ENCODE results near the gene LPAR1.

The LPAR1 gene

DNA sequence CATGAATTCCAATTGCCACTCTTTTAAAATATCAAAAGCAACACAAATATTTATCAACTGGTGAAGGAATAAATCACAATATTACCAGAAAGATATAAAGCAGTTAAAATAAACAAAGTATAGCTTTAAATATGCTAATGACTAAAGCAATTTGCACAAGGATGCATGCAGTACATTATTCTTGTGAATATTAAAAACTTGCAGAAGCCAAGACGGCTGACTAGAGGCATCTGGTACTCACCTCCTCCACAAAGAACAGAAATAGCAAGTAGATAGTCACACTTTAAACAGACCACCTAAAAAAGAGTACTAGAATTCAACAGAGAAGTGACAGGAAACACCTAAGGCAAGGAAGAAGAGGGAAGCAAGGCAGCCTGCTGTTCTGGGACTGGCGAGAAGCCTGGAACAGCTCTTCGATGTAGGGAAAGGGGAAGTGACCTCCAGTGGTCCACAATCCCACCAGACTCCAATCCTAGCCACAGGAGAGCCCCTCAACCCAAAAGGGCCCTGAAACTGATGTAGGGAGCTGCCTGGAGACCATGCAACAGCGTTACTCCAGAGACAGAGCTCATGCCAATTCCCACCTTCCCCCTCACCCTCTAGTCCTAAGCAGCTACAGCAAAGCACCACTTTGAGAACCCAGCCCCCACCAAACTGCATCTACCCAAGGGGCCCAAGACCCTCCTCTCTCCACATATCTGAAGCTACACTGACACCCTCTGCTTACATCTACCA is 86.3 kb downstream of the LPAR1 start:
- peak in 1 of 2 donors; percentile 29 for DNase-seq

GRCh38 chr9:110950041-110950645 is 88.1 kb downstream of the LPAR1 start:
- no peak for DNase-seq

- DNase-seq: no peak
These were observed 89.2 kb downstream of the LPAR1 start for GRCh38 chr9:110949081-110949480.

GRCh38 chr9:110947491-110948044 is 90.7 kb downstream of the LPAR1 start:
- DNase-seq: no peak

DNA sequence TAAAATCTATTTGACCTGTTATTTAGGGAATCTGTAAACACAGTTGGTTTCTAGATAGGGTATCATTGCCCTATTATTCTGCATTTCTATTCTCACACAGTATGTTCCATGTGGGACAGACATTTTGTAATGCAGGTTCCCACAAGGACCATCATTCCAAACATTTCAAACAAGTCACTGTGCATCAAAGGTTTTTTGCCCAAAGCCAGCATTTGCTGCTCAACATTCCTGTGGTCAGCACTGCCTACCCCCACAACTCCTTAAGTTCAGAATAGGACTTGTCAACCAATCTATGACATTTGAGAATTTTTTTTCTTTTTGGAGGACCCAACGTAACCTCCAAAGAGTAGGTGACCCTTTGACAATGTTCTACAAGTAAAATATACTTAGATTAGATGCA is 95.7 kb downstream of the LPAR1 start:
- no peak for DNase-seq

DNA sequence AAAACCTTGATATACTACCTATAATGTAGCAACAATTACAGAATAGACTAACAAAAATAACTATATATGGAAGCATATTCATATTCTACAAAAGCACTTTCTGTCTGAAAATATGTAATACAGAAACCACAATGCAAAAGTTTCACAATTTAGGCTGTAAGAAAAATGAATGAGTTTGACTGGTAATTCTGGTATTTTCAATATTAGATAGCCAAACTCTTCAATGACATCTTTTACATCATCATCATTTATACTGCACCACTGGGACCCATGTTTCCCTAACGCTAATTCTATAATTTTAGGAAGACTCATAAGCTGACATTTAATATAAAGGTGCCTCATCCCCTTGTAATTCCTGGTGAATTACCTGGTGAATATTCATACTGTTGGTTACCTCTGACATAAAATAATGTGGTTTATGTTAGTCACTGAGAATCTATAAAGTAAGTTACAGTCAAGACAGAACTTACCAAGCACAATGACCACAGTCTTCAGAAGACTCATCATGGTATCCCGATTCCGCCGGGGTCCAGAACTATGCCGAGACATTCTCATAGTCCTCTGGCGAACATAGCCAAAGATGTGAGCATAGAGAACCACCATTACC is 97.2 kb downstream of the LPAR1 start:
- no peak for DNase-seq

DNA sequence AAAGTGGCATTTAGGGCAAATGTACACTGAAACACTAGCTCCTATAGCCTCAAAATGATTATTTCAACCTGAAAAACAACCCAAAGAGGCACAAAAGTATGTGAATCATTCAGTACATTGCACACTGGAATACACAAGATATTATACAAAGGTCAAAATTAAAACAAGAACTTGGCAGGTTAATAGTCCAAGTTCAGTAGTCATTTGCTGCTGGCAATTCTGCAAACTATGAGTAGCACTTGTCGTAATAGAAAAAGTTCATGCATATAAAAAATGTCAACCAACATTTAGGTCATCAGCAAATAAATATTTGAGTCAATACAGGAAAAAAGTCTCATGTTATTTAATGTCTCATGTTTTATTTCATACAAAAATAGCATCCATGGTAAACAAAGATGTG is 98.7 kb downstream of the LPAR1 start:
- DNase-seq: no peak

GRCh38 chr9:110939047-110939446 is 99.2 kb downstream of the LPAR1 start:
- DNase-seq: peak in 1 of 2 donors; percentile 38

- DNase-seq: no peak
These were observed 100.0 kb downstream of the LPAR1 start for GRCh38 chr9:110938242-110938641.

DNA sequence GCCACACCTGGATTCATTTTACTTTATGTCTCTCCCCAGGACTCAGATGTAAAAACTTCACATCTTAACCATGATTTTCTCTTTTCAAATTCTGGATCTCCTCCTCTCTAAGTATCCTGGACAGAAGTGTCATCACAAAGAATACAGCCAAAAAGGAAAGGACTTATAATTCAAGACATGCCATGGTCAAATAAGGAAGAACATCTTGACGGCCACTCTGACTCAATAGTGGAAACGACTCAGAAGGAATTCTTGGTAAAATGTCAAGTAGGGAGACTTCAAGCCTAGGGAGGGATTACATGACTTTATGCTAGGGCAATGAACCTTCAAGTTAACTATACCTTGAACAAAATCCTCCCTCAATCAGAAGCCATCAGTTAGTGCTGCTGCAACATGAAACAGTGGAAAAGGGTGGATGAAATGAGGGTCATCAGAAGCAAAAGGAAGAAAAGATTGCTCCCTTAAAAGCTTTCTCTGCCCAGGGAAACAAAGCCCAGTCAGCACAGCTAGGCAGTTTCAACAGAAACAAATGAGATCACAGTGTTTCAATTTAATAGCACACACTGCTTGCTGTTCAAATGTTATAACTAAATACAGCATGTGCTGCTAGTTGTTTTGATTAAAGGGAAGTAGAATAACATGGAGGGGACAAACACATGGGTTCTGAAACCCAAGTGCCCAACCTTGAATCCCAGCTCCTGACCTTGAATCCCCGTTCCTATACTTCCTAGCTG is 101.4 kb downstream of the LPAR1 start:
- DNase-seq: no peak

DNA sequence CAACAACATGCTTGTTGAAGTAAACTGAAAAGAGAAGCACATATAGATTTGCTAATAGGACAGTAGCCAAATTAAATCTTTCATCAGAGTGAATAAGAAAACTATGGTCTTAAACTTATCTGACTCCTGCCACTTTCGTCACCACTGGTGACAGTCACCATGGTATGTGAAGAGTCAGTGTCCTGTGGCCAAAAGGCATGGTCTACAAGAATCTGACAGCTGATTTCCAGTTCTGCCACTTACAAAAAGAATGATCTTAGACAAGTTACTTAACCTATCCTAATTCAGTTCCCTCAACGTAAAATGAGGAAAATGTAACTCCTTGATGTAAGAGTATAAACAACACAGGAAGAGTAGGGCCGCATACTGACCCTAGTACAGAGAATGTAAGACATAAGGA is 102.0 kb downstream of the LPAR1 start:
- DNase-seq: no peak

DNA sequence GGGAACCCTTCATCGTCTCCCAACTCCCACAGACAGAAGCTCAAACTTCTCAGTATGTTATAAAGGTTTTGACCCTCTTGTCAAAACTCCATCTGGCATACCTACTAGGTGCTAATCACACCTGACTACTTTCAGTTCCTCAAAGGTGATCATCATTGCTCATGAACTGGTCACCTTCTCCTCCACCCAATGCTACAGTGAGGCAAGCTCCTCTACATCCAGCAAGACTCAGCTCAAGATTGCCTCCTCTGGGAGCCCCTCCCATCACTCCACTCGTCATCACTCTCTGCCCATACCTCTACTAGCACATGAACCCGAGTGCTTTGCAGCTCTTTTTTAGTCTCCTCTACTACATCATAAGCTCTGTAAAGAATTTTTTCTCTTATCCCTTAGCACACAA is 102.4 kb downstream of the LPAR1 start:
- DNase-seq: no peak

- DNase-seq: peak in 1 of 2 donors; percentile 50
These were observed 104.8 kb downstream of the LPAR1 start for GRCh38 chr9:110933350-110934001.

DNA sequence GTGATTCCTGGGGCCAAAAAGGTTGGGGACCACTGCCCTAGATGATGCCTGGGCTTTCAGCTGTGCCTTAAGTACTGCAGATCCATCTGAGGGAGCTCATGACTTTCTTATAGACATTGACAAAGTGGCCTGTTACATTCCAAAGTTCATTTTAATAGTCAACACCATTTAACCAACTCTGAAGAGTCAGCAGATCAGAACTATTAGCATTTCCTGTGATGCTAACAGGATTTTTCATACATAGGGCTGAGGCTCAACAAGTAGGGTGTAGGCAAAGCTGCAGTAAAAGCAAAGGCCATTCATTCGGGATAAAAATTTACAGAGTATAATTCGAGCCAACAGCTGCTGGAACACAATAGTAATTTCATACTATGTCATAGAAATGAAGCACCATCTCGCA is 105.4 kb downstream of the LPAR1 start:
- DNase-seq: no peak

GRCh38 chr9:110928599-110928998 is 109.7 kb downstream of the LPAR1 start:
- DNase-seq: no peak

DNA sequence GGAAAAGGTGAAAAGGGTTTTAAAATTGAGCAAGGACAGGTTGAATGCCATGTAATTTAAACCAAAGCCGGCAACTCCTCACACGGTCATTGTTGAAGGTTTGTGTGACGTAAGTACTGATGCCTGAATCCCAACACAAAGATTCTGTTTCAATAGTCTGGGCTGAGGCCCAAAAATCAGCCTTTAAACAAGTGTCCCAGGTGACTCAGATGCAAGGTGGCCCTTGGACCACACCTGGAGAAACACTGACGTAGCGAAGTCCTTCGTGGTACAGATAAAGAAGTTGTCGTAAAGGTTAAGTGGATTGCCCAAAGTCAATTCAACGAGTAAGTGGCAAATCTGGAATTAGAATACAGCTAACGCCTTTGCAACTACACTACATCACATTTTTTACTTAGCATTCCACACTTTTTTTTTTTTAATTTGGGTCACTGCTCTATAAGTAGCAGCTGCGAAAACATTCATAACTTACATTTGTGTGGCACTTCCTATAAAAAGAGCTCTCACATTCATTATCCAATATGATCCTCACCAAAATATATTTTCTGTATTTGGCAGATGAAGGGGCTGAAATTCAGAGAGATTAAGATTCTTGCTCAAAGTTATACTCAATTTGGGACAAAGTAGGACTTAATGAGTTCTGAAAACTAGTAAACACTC is 111.3 kb downstream of the LPAR1 start:
- no peak for DNase-seq

DNA sequence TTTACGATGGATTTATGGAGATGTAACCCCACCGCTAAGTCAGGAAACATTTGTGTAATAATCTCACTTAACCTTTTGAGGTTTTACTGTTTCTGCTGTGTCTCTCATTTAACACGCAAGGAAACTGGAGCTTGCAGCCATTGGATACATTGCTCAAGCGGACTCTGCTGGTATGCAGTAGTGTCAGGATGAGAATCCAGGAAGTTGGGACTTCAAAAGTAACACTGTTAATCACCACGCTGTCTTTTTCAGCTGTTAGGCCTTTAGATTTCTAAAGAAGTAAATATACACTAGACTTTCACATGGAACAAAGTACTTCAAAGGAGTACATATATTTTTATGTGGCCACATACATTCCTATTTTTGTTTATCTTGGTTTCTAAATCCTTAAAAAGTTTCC is 114.7 kb downstream of the LPAR1 start:
- no peak for DNase-seq

DNA sequence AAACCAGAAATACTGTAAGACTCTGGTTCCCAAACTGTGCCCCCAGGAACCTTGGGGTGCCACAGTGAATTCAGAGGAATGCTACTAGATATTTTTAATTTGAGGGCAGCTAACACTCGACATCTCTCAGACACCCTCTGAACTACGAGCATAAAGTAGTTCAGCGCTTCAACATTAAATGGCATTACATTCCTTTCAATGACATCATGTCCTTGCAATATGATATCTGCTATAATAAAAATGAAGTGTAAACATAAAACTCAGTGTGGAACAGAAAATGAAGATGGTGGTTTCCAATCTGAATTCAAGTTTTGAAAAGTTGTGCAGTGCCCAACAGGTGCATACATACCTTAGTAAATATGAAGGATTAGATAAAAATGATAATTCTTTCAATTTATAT is 116.1 kb downstream of the LPAR1 start:
- DNase-seq: no peak

GRCh38 chr9:110921705-110922104 is 116.6 kb downstream of the LPAR1 start:
- no peak for DNase-seq

- peak; percentile 4 to 89 for DNase-seq
These were observed 118.7 kb downstream of the LPAR1 start for GRCh38 chr9:110919609-110920008.

- no peak for DNase-seq
These were observed 119.2 kb downstream of the LPAR1 start for GRCh38 chr9:110919050-110919435.

DNA sequence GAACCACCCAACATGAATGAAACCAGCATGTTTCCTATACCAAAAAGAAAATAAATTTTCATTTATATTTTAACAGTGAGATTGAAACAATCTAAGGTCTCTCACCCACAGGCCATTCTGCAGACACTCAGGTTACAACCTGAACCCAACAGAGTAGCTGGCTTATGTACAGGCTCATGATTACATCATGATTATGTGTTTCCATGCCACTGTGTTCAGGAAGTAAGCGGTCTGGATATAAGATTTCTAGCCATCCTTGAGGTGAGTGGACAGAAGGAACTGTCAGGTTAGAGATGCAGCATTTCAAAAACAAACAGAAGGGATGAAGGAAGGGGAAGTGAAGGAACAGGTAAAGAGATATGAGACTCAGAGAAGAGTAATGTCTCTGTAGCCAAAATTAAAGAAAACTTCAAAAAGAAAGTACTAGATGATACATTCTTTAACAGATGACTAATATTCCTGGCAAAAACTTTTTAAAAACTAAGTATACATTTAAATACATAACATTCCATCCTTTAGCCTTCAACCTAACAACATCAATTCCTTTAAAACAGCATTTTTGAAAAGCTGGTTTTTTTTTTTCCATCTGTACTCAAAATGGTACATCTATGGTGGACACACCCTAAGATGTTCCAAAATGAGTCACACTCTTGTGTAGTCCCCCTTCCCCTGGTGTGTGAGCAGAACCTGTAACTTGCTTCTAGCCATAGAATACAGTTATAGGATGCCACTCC is 119.8 kb downstream of the LPAR1 start:
- no peak for DNase-seq

All from bone marrow (tissue), 2 donors.